Muscle of back (tissue), 11 donors: ENCODE data around the gene AGBL3. TPM values are rescaled to one million over a fixed set of nuclear protein-coding genes. Genes with fewer than 3 reads are reported as not detected.
"Not testable (repeated sequence)": the region's sequence is repeated elsewhere in the genome, so short reads cannot be mapped to it uniquely, and the experiment has no call there.

ENCODE experiments used
- DNase-seq, 3 donors: peaks; one replicate each; pipeline versions ENCODE4 v3.0.0 to v3.0.0-alpha.2; 2013
- polyA plus RNA-seq, 10 donors: library from polyadenylated mRNA; unstranded; fragments of 120-200 nt; gene quantifications; one replicate each; pipeline ENCODE4 v1.2.1, GENCODE V29; 2013; ENCODE audit not compliant: insufficient read length in 10 of 10

Gene AGBL3
- polyA plus RNA-seq, 10 donors: 1.8 to 7.6 (median 3.3) TPM

- no peak for DNase-seq
Observed at GRCh38 chr7:135074531-135074930, 88.2 kb downstream of the AGBL3 start.

DNA sequence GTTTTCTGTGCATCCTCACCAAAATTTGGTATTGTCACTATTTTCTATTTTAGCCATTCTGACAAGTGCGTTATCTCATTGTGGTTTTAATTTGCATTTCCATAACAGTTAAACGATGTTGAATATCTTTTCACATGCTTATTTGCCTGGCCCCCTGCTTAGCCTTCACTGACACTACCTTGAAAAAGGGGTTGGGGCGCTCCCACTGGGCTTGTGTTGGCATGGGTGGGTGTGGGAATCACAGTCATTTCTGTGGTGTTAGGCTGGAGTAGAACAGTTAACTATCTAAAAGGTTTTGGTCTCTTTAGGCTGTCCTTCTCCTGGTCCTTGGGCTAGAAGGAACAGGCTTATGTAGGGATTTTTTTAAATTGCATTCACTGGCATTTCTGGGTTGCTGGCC is 89.4 kb downstream of the AGBL3 start:
- no peak for DNase-seq

DNA sequence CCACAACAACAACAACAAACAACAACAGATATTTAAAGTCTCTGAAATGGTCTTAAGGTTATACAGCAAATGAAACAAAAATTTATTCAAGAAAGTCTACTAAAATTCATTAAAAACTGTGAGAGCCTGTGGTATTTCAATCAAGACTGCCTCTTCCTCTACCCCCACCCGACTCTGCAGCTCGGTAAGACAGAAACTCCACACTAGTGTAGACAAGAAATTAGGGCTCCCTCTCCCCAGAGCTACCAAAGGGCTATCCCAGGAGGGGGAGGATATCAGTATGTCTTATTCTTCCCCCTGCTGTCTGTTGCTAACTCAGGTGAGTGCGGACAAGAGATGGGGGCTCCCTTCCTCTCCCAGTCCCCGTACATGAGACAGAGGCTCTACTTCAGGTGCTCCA is 90.6 kb downstream of the AGBL3 start:
- DNase-seq: no peak

- no peak for DNase-seq
Observed at GRCh38 chr7:135077642-135078041, 91.3 kb downstream of the AGBL3 start.

DNA sequence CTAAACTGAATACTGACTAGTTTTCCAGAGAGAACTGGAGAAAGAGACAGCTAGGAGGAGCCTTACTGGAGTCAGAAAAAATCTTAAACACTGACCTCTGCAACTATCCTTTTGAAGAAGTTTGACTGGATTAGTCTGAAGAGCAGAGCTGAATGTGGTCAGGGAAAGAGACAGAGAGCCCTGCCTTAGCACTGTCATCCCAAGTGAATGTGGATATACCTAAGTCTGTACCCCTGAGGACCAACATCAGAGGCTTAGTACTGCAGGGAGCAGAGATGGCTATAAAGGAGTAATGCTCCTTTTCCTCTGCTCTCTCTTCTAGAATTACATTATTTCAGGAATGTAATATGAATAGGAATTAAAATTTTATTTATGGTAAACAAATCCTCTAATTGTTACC is 91.7 kb downstream of the AGBL3 start:
- DNase-seq: no peak

DNA sequence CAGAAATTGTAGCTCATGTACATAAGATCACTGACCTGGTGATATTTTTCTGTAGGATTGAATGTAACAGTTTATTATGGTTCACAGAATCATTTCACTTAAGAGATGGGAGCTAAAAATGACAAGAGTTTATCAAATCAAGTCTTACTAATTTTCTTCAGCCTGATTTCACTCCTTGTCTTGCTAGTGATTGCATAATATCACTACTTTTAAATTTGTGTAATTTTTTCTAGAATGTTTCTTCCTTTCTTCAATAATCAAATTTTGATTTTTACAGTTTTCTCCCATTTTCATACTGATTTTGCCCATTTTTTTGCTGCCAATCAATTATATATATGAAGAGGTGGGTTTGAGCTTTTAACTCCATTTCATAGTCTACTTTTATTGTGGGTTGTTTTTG is 92.8 kb downstream of the AGBL3 start:
- no peak for DNase-seq

- no peak for DNase-seq
Observed at GRCh38 chr7:135083005-135083404, 96.7 kb downstream of the AGBL3 start.

GRCh38 chr7:135088566-135088965 is 102.3 kb downstream of the AGBL3 start:
- no peak for DNase-seq

GRCh38 chr7:135091717-135092116 is 105.4 kb downstream of the AGBL3 start:
- no peak for DNase-seq

DNA sequence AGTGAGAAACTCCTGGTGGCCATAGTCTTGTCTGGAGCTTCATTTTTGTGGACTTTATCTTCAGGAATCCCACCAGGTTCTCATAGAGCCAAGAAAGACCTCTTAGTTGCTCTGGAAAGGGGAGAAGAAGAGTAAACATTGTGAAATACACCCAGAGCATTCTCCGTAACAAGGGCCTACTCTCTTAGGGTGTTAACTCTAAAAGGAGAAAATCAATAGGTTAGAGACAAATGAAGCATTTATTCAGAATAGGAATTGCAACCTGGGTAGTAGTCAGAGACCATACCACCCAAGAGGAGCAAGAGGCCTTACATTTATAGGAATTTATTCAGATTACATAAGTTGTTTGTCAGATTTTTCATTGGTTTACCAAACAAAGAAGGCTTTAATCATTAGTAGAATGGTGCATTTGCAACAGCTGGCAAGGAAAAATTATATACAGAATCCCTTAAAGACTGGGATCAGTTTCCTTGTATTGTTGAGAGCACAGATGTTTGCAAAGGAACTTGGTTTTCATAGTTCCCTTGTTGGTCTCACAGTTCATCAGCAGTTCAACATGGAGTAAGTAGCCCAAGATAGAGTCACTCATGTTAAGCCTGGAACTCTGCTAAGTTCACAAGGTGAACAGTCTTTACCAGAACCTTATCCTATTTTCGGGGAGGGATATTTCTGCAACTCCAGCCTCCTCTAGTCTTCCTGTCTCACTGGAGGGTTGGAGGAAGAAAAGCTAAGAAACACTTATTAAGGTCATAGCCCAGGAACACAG is 108.3 kb downstream of the AGBL3 start:
- DNase-seq: peak in 1 of 3 donors; percentile 4

DNA sequence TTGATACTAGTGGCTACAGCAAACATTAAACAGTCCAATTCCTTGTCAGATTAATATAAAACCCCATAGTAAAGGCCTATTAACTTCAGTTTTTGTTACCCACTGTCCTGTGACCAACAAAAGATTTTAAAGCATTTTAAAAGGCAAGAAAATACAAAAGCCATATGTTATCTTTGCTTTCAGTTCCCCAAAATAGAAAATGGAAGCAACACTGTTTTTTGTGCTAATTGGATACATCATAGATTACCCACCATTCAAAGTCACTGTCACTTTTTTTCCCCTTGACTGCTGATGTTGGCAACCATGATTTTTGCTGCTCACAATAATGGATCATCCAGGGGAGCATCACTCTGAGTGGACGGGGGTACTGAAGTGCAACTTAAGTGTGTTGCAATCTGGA is 109.1 kb downstream of the AGBL3 start:
- DNase-seq: no peak

- peak in 1 of 3 donors; percentile 15 for DNase-seq
Observed at GRCh38 chr7:135098391-135098790, 112.1 kb downstream of the AGBL3 start.

- DNase-seq: no peak
Observed at GRCh38 chr7:135100856-135101255, 114.5 kb downstream of the AGBL3 start.

DNA sequence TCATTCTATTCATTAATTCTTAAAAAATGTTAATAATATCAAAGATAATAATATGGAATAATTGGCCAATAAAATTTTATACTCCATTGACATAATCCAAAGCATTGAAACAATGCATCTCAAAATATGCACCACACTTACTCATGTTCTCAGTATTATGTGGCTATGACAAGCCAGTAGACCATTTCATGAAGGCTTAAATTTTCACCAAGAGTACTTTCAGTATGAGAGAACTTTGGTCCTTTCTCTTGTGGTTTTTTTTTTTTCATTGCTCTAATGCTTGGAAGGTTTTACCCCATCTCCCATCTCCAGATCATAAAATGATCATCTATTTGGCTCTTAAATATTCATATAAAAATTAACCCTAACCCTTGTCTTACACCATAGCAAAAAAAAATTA is 116.1 kb downstream of the AGBL3 start:
- no peak for DNase-seq

DNA sequence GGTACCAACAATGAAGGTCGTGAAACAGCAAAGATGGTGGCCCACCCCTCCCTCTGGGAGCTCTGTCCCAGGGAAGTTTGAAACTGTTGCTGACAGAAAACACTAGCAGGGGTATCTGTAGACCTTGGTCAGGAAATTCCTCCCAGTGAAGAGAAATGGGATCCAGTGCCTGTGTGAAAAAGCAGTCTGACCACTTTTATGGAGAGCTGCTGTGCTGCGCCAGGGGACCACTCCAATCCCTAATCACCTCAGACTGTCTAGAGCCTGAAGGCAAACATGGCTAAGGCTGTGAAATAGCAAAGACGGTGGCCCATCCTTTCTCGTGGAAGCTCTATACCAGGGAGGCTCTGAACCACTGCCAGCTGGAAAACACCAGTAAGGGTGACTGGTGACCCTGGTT is 123.3 kb downstream of the AGBL3 start:
- no peak for DNase-seq

GRCh38 chr7:135109976-135110375 is 123.7 kb downstream of the AGBL3 start:
- DNase-seq: no peak

DNA sequence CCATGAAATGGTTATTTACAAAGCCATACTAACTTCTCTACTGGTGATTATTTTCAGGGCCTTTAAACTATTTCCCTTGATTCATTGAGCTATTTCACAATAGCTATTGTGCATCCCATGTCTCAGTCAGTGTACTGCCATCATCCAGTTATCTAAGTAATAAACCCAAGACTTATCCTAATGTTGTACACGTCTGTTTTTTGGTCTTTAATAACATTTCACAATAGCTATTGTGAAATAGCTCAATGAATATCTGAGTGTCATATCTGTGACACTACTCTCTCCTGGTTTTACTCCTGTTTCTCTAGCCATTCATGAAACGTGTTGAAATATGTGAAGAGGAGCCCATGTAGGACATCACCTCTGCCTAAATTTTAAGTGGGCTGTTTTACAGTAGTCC is 125.1 kb downstream of the AGBL3 start:
- DNase-seq: no peak

DNA sequence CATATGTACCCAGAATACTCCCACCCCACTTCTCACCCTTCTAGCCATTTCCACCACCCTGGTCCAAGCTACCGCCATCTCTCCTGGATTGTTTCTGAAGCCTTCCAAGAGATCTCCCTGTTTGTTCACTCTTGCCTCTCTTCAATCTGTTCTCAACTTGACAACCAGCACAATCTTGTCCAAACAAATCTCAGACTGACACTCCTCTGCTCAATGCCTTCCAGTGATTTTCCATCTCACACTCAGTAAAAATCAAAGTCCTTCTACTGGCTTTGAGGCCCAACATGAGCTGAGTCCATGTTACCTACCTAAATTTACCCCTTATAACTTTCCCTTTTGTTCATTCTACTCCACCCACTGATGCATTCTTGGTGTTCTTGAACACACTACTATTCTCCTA is 128.3 kb downstream of the AGBL3 start:
- DNase-seq: no peak

- no peak for DNase-seq
Observed at GRCh38 chr7:135117096-135117495, 130.8 kb downstream of the AGBL3 start.

DNA sequence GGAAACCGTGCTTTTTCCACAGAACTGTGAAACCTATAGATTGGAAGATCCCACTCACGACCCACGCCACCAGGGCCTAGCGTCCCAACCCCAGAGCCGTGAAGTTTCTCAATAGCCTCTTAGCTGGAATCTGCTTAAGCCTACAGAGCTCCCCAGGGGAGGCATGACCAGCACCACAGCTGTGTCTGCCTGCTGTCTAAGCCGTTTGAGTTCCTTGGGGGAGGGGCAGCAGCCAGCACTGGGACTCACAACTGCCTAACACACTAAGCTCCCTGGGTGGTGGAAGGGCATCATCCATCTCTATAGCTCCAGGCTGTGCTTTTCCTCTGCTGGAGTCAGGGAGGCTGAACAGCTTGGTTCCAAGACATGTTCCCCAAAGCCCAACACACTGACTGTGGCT is 135.6 kb downstream of the AGBL3 start:
- no peak for DNase-seq

DNA sequence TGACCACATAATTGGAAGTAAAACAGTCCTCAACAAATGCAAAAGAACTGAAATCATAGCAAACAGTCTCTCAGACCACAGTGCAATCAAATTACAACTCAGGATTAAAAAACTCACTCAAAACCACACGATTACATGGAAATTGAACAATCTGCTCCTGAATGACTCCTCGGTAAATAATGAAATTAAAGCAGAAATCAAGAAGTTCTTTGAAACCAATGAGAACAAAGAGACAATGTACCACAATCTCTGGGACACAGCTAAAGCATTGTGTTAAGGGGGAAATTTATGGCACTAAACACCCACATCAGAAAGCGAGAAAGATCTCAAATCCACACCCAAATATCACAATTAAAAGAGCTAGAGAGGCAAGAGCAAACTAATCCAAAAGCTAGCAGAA is 138.3 kb downstream of the AGBL3 start:
- not testable (repeated sequence) for DNase-seq

DNA sequence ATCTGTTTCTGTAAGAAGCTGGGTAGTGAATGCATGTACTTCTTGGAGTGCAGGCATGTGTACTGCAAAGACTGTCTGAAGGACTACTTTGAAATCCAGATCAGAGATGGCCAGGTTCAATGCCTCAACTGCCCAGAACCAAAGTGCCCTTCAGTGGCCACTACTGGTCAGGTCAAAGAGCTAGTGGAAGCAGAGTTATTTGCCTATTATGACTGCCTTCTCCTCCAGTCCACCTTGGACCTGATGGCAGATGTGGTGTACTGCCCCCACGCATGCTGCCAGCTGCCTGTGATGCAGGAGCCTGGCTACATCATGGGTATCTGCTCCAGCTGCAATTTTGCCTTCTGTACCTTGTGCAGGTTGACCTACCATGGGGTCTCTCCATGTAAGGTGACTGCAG is 142.6 kb downstream of the AGBL3 start:
- no peak for DNase-seq

DNA sequence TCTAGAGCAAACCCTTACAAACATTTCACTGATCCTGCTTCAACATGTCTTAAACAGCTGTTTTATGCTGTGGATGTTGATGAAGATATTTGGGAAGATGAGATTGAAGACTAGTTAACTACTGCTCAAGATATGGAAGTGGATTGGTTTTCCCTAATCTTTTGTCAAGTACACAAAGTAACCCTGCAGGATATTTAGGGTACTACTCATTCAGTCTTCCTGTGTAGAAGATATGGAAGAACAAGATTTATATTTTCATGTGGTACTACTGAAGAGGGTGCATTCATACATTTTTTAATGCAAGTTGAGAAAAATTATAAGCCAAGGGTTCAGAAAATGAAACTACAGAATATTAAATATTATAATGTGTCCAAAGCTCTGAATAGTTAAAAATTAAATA is 143.3 kb downstream of the AGBL3 start:
- DNase-seq: no peak
